ENCODE data around the gene APOC3.

APOC3 gene

DNA sequence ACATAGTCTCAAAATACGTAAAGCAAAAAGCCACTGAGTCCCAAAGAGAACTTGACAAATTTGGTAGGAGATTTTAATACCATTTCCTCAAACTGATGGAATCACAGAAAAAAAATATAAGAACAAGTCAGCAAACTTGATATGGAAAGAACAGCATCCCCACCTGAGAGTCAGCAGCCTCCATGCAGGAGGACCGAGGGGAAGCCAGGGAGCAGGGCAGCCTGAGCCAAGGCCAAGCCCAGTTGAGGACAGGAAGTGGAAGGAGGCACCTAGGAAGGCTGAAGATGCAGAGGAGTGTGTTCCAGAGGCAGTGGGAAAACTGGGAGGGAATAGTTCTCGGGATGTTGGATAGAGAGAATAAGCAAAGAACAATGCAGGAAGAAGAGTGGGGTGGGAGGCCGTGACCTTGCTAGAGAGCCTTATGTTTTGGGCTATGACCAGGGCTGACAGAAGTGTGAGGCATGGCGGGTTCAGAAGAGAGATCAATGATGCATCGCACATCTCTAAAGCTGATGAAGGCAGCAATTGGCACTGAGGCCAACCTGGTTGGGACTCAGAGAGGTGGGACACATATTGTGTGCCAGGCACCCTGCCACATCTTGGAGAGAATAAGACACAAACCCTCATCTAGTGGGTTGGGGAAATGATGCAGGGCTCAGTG lies 22.0 kb upstream of the APOC3 start:
- DNase-seq = no peak

DNA sequence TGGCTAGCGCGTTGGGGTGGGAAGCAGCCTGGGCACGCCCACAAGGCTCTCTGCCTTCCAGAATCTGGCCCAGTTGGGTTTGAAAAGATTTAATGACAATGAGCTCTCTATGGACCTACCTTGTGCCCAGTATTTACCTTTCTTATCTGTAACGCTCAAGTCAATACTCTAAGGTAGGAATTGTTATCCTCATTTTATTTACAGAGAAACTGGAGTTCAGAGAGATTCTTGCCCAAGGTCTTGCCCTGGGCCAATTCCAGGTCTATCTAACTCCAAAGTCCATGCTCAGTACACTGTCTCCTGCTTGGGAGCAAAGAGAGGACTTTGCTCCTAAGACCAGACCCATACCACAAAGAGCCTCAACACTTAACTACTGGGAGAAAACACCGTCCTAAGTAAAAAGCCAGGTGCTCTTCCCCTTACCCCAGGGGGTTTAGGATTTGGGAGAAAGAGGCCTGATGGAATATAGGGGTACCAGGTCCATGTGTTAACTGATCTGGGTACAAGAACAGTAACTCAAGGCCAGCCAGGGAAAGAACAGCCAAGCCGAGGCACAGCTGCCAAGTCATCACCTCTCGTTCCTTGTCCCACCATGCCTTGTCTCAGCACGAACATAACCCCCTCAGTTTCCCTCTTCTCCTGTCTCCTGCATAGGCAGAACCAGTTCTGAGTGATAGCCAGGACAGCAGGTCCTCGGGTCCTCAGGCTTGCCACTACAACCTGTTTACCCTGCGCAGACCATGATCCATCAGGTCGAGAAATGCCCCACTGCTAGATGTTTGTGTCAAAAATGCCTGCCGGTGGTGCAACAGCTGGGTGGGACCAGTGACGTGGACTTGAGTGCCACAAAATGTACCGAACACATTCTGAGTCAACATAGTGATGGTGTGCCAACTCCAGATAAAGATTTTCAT lies 21.2 kb upstream of the APOC3 start:
- no peak for DNase-seq

DNA sequence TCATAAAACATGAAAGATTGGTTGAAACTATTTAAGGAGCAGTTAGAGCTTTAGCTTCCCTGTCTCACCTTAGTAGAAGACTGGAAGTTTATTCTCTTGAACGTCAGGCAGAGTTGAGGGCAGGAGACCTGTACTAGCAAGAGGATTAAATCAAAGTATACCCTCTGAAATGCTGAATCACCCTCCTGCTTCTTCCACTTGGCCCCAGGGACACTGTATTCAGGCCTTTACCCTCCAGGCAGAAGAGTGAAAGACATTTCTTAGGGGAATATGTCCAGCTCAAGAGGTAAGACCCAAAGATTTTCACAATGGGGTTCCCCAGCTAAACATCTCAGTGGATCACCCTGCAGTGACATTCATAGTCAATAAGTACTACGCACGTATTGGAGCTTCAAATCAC lies 18.5 kb upstream of the APOC3 start:
- no peak for DNase-seq

DNA sequence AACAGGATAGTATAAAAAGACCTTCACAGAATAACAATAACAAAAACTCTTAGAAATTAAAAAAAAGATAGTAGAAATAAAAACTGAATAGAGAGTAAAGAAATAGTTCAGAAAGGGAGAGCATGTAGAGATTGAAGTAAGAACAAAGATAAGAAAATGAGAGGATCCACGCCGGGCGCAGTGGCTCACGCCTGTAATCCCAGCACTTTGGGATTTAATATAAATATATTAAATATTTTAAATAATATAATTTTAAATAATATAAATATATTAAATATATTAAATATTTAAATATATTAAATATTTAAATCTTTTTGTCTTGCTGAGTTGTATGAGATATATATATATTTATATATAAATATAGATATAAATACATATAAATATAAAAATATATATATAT lies 17.6 kb upstream of the APOC3 start:
- no peak for DNase-seq

DNA sequence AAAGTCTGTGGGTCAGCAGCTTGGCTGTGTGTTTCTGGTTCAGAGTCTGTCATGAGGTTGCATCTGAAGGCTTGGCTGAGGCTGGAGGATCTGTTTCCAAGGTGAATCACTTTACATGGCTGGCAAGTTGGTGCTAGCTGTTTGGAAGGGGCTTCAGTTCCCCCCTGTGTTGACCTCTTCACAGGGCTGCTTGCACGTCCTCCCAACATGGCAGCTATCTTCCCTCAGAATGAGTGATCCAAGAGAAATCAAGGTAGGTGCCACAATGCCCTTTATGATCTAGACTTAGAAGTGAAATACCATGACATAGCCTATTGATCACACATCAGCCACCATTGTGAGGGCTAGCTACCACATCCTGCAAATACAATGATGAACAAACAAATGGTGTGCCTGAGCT lies 16.5 kb upstream of the APOC3 start:
- no peak for DNase-seq

DNA sequence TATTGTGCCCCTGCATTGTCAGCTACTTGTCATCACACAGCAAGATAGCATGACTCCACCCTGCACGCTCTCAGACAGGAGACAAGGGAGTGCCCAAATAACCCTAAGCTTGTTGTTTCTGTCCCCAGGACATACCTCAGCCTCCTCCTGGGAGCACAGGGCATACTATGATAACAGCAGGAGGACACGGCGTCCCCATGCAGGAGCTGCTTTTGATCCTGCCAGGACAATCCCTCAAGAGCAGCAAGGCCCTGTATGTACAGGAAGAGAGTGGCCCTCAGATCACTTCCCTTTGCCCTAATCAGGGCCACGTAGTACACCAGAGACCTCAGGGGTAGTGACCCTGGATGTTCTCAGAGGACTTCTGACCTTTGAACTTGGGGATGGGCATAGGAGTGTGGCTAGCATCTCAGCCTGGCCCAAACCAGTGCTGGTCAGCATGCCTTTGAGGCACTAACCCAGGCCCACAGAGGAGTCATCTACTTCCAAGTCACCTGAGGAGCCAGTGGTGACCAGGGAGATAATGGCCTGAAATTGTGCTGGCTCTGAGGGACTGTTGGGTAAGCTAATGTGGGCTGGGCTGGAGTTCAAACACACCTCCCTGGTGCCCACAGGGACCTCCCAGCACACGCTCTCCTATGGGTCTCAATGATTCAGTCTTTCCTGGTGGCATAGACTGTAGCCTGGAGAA lies 15.8 kb upstream of the APOC3 start:
- DNase-seq = no peak

DNA sequence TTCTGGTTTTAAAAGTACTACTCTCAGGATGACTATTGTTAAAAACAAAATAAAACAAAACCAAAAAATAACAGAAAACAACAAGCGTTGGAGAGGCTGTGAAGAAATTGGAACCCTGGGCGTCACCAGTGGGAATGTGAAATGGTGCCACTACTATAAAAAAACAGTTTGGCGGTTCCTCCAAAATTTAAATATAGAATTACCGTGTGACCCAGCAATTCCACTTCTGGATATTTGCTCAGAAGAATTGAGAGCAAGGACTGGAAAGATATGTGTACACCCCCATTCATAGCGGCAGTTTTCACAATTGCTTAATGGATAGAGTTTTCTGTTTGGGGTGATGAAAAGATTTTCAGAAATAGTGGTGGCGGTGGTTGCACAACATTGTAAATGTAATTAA lies 15.2 kb upstream of the APOC3 start:
- no peak for DNase-seq

DNA sequence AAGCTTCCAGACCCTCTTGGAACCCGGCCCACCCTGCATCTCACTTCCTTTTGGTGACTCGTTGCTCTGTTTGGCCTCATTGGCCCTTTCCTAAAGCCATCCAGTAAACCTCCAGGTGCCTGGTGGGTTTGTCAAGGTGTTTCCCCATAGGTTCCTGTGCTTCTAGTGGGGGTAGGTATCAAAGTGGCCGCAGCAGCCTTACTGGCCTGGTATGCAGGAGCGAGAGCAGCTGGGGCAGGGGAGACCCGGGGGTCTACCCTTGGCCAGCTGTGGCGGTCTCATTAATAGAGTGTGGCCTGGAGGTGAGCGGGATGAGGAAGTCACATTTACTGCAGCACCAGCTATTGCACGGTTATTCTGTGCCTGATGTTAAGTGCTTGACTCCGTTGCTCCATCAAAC lies 10.7 kb upstream of the APOC3 start:
- DNase-seq = no peak

DNA sequence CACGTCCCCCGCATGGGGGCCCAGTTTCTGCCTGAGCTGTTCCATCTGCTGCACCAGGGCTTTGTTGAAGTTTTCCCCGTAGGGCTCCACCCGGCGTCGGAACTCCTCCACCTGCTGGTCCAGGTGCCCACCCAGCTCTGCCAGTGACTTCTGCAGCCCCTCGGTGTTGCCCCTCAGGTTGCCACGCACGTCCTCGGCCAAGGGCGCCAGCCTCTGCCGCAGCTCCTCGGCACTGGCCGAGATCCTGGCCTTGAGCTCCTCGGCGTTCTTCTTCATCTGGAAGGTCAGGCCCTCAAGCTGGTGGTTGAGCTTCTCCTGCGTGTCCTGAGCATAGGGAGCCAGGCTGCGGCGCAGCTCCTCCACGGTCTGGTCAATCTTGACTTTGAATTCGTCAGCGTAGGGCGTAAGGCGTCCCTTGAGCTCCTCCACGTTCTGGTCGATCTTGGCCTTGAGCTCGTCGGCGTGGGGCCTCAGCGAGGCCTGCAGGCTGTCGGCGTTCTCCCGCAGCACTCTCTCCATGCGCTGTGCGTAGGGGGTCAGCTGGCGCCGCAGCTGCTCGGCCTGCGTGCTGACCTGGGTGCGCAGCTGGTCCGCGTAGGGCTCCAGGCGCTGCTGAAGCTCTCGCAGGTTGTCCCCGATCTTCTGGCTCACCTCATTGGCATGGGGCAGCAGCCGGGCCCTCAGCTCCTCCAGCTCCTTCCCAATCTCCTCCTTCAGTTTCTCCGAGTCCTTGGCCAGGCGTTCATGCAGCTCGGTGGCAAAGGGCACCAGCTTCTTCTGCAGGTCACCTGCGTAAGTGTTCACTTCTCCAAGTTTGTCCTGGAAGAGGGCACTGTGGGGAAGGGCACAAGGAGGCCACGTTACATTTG lies 8.4 kb upstream of the APOC3 start:
- no peak for DNase-seq

DNA sequence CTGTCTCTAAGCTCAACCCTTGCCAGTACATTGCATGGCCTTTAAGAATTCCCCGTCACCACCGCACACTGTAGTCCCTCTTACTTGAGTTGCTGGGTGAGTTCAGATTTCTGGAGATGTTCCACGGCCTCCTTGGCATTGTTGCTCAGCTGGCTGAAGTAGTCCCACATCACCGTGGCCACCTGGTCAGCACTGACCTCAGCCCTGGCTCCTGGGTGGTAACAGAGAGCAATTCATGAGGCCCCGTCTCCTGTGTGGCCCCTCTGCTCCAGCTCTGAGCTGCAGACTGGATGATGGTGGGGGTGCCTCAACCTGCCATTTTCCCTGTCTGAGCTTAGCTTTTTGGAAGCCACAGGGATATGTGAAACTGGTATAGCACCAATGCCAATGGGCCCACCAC lies 7.1 kb upstream of the APOC3 start:
- DNase-seq = no peak

DNA sequence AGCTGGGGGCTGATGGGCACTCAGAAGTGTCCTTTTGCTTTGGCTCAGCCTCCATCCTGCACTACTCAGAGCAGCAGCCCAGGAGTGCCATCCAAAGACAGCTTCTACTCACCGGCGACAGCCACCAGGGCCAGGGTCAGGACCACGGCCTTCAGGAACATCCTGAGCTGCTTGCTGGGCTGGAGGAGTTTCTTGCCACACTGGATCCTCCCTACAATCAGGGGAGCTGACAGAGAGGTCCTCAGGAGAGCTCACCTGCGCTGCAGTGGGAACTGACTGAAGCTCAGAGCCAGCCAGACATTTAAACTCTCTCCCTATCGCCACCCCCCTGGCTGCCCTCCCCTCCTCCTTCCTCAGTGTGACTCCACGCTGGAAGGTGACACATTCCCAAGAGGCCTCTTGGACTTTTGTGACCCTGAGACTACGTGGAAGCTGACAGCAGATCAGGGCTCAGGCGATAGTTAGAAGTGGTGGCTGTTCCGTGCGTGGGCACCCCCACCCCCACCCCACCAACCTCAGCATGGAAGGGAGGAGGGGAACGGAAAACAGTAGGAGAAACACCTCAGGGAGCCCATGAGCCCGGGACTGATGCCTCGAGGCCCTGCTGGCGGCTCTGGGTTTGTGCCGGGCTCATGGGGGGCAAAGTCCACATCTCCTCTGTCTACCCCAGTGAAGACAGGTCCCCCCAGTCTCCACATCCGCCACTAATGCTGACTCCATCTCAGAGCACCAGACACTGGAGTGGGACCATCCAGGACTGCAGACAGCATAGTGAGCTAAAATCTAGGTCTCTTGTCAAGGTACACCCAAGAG lies 6.5 kb upstream of the APOC3 start, which contains the start of gene APOA4:
TSS of gene APOA4 (minus strand) at position 274 of the 813 bp plus-strand sequence. CDS start at position 161, 113 bp downstream.
- DNase-seq = no peak

DNA sequence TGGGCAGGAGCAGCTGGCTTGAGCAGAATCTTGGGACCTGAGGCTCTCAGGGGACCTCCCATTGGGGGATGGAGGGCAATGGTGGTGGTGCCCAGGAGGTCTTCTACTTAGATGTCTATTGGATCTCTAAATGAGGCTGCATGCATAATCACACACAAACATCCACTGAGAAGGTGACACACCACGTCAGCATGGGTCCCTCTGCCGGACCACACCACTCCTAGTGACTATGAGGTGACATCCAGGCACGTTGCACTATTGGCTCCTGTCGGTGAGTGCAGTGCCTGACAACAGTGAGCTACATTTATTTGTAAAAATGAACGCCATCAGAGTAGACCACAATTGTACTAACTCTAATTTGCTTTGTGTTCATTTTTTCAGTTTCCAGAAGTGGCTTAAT lies 4.3 kb upstream of the APOC3 start:
- DNase-seq = no peak

DNA sequence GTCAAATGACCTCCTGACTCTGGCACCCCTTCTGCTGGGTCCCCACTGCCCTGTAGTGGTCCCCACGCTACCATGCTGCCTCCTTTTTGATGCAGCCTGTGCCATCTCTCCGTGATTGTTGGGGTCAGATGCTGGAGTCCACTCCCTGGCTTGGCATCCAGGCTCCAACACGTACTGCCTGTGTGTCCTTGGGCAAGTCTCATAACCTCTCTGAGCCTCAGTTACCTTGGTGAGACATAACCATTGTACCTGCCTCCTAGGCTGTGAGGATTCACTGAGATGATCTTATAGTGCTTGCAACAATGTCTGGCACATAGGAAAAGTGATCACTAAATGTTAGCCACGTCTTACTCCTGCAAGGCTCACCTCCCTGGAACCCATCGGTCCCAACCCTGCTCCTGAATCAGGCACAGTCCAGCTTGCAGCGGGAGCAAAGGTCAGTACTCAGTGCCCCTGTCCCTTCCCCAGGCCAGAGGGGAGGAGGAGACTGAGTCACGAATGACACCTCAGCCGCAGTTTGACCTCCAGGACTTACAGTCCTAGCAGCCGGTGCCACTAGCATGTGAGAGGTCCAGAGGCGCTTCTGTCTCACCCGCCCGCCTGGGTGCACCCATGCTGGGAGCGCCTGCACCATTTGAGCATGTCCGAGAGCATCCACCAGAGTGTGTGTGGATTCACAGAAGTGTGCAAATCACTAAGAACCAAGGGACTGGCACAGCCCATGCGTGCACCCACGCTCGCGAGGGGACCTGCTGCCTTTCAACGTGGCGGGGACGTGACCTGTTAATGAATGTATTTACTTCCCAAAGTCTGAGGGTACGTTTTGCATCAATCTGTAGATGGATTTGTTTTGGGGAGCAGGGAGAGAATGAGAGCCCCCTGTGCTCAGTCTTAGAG lies 3.6 kb upstream of the APOC3 start:
- DNase-seq = no peak

DNA sequence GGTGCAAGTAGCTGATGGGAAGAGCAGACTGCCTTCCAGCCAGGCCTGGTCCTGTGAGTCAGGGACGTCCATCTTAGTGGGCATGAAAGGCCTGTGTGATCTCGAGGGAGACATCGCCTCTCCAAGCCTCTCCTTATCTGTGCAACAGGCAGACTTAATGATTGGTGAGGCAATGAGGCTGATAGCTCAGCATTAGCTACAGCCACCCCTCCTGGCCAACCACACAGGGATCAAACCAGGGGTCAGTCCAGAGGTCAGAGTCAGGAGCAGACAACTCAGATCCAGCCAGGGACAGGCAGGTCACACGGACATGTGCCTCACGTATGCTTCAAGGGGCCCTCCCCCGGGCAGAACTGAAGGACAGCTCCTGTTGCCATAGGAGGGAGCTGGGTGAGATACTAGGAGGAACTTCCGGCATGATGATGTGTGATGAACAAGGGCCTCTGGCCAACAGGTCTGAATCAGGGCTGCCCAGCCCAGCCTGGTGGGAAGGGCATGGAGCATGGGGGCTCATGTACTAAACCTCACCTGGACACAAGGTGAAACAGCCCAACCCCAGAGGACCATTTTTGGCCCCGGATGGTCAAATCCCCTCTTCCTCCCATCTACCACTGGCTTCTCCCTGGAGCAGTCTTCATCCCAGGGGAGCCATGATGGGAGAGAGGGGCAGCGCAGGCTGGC lies 2.8 kb upstream of the APOC3 start:
- DNase-seq = no peak

DNA sequence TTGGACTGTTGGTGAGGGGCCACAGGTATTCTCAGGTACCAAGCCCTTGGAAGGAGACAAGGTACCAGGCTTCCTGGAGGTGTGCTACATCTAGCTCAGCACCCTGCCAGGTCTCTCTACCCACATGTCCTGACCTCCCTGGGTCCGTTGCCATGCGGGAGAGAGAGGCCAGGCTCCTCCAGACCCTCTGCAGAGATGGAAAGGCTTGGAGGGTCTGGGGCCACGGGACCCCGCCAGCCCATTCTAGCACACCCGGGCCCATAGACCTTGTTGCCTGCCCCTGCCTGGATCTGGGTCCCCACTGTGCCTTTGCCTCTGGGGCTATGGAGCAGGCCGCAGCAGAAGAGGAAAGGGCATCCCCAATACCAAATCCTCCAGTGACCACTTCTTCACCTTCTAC lies 2.2 kb upstream of the APOC3 start:
- DNase-seq = no peak

DNA sequence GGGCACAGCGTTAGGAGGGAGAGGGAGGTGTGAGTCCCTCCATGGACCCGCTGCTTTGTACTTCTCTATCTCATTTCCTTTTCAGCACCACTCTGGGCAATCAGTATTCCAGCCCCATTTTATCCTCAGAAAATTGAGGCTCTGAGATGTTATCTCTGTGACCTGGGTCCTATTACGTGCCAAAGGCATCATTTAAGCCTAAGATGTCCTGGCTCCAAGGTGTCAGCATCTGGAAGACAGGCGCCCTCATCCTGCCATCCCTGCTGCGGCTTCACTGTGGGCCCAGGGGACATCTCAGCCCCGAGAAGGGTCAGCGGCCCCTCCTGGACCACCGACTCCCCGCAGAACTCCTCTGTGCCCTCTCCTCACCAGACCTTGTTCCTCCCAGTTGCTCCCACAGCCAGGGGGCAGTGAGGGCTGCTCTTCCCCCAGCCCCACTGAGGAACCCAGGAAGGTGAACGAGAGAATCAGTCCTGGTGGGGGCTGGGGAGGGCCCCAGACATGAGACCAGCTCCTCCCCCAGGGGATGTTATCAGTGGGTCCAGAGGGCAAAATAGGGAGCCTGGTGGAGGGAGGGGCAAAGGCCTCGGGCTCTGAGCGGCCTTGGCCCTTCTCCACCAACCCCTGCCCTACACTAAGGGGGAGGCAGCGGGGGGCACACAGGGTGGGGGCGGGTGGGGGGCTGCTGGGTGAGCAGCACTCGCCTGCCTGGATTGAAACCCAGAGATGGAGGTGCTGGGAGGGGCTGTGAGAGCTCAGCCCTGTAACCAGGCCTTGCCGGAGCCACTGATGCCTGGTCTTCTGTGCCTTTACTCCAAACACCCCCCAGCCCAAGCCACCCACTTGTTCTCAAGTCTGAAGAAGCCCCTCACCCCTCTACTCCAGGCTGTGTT lies 829 bp upstream of the APOC3 start:
- no peak for DNase-seq

DNA sequence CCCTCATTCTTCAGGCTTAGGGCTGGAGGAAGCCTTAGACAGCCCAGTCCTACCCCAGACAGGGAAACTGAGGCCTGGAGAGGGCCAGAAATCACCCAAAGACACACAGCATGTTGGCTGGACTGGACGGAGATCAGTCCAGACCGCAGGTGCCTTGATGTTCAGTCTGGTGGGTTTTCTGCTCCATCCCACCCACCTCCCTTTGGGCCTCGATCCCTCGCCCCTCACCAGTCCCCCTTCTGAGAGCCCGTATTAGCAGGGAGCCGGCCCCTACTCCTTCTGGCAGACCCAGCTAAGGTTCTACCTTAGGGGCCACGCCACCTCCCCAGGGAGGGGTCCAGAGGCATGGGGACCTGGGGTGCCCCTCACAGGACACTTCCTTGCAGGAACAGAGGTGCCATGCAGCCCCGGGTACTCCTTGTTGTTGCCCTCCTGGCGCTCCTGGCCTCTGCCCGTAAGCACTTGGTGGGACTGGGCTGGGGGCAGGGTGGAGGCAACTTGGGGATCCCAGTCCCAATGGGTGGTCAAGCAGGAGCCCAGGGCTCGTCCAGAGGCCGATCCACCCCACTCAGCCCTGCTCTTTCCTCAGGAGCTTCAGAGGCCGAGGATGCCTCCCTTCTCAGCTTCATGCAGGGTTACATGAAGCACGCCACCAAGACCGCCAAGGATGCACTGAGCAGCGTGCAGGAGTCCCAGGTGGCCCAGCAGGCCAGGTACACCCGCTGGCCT lies 641 bp downstream of the APOC3 start:
- DNase-seq = no peak

DNA sequence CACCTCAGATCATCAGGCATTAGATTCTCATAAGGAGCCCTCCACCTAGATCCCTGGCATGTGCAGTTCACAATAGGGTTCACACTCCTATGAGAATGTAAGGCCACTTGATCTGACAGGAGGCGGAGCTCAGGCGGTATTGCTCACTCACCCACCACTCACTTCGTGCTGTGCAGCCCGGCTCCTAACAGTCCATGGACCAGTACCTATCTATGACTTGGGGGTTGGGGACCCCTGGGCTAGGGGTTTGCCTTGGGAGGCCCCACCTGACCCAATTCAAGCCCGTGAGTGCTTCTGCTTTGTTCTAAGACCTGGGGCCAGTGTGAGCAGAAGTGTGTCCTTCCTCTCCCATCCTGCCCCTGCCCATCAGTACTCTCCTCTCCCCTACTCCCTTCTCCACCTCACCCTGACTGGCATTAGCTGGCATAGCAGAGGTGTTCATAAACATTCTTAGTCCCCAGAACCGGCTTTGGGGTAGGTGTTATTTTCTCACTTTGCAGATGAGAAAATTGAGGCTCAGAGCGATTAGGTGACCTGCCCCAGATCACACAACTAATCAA lies 2.2 kb downstream of the APOC3 start:
- no peak for DNase-seq
